Neural cell (in vitro differentiated cells): Measurements from ENCODE around the gene PLD5. TPM values are rescaled to one million over a fixed set of nuclear protein-coding genes. Genes with fewer than 3 reads are reported as not detected.

Source experiments
- H2AFZ ChIP-seq: fragments of 200-600, 300-800 bp; sonication (generic), shearing (Covaris generic); 2 replicates; pipeline ENCODE4 v1.6.0; 2014; ENCODE audit warnings: low read depth, mild to moderate bottlenecking, antibody characterized with exemption, low read length, moderate library complexity
- H3F3A ChIP-seq: fragments of 200-600 bp; shearing (Covaris generic); 2 replicates; pipeline ENCODE4 v1.6.1; 2016; ENCODE audit warnings: mild to moderate bottlenecking, moderate library complexity, mixed read lengths, antibody characterized with exemption, low read length; ENCODE audit not compliant: insufficient read depth, poor library complexity, severe bottlenecking
- H3K27ac ChIP-seq: fragments of 200-600, 300-800 bp; sonication (generic), shearing (Covaris generic); 2 replicates; pipeline ENCODE4 v1.5.1; 2014; ENCODE audit warnings: mild to moderate bottlenecking, low read length, moderate library complexity
- H3K27me3 ChIP-seq: fragments of 300-800, 200-600 bp; sonication (generic), shearing (Covaris generic); 2 replicates; pipeline ENCODE4 v1.6.0; 2014; ENCODE audit warnings: mild to moderate bottlenecking, low read depth, low read length, moderate library complexity; ENCODE audit not compliant: insufficient read depth
- H3K36me3 ChIP-seq: fragments of 300-800, 200-600 bp; sonication (generic), shearing (Covaris generic); 2 replicates; pipeline ENCODE4 v1.5.1; 2014; ENCODE audit warnings: mild to moderate bottlenecking, antibody characterized with exemption, low read length, moderate library complexity; ENCODE audit not compliant: insufficient read depth
- H3K4me2 ChIP-seq: fragments of 300-800, 200-600 bp; sonication (generic), shearing (Covaris generic); 2 replicates; pipeline ENCODE4 v1.6.0; 2014; ENCODE audit warnings: mild to moderate bottlenecking, low read length
- H3K4me3 ChIP-seq: fragments of 300-800, 200-600 bp; sonication (generic), shearing (Covaris generic); 2 replicates; pipeline ENCODE4 v1.5.1; 2014; ENCODE audit warnings: mild to moderate bottlenecking, low read length, moderate library complexity
- H3K79me2 ChIP-seq: fragments of 200-600 bp; shearing (Covaris generic); replicated peaks from 2 replicates; pipeline ENCODE4 v1.6.0; 2014; ENCODE audit warnings: mild to moderate bottlenecking, low read length, moderate library complexity; ENCODE audit not compliant: insufficient read depth
- H3K9ac ChIP-seq: fragments of 300-800, 200-600 bp; sonication (generic), shearing (Covaris generic); 2 replicates; pipeline ENCODE4 v1.6.1; 2016; ENCODE audit warnings: mild to moderate bottlenecking, low read length, mixed read lengths
- H3K9me2 ChIP-seq: fragments of 200-600 bp; shearing (Covaris generic); 2 replicates; pipeline ENCODE4 v1.6.1; 2016; ENCODE audit warnings: mild to moderate bottlenecking, low read length, mixed read lengths; ENCODE audit not compliant: insufficient read depth
- H3K9me3 ChIP-seq: fragments of 200-600, 300-800 bp; sonication (generic), shearing (Covaris generic); 2 replicates; pipeline ENCODE4 v1.6.1; 2016; ENCODE audit warnings: mild to moderate bottlenecking, mixed run types, low read length, moderate library complexity, mixed read lengths
- H4K20me1 ChIP-seq: fragments of 200-600 bp; shearing (Covaris generic); 2 replicates; pipeline ENCODE4 v1.6.1; 2016; ENCODE audit warnings: mild to moderate bottlenecking, mixed run types; ENCODE audit not compliant: insufficient read depth
- EP300 ChIP-seq: fragments of 450-650 bp; conservative IDR thresholded peaks from 2 replicates; pipeline ENCODE4 v1.6.1; 2014; ENCODE audit warnings: antibody characterized with exemption, mild to moderate bottlenecking, moderate library complexity; ENCODE audit not compliant: poor library complexity, severe bottlenecking
- EZH2 ChIP-seq: fragments of 200-600, 300-800 bp; shearing (Covaris generic), sonication (generic); IDR thresholded peaks from 2 replicates; pipeline ENCODE4 v1.6.1; 2014; ENCODE audit warnings: antibody characterized with exemption, low read length, borderline replicate concordance, mild to moderate bottlenecking; ENCODE audit not compliant: insufficient read depth, poor library complexity, severe bottlenecking
- MXI1 ChIP-seq: fragments of 450-650 bp; conservative IDR thresholded peaks from 2 replicates; pipeline ENCODE4 v1.6.1; 2014; ENCODE audit warnings: antibody characterized with exemption, mild to moderate bottlenecking; ENCODE audit not compliant: poor library complexity, severe bottlenecking
- POLR2AphosphoS5 ChIP-seq: IDR thresholded peaks from 2 replicates; pipeline ENCODE4 v1.6.1; 2012
- RAD21 ChIP-seq: fragments of 450-650 bp; conservative IDR thresholded peaks from 2 replicates; pipeline ENCODE4 v1.6.1; 2014; ENCODE audit warnings: antibody characterized with exemption, mild to moderate bottlenecking, moderate library complexity
- SMC3 ChIP-seq: fragments of 450-650 bp; conservative IDR thresholded peaks from 2 replicates; pipeline ENCODE4 v1.6.1; 2014; ENCODE audit warnings: antibody characterized with exemption, mild to moderate bottlenecking, moderate library complexity; ENCODE audit not compliant: poor library complexity
- TAF1 ChIP-seq: IDR thresholded peaks from 2 replicates; pipeline ENCODE4 v1.6.1; 2012; ENCODE audit warnings: low read depth
- polyA plus RNA-seq: library from polyadenylated mRNA; depleted of rRNA; stranded (reverse); fragments of >200 nt; gene quantifications from 2 replicates; pipeline ENCODE4 v1.2.3, GENCODE V29; 2014
- TF ChIP-seq, protein P1 (sequence below): fragments of 450-650 bp; IDR thresholded peaks from 2 replicates; pipeline ENCODE4 v1.5.1; 2014; ENCODE audit warnings: antibody characterized with exemption, mild to moderate bottlenecking, moderate library complexity; ENCODE audit not compliant: poor library complexity, severe bottlenecking
- TF ChIP-seq, protein P2 (sequence below): IDR thresholded peaks from 2 replicates; pipeline ENCODE4 v1.6.1; 2012; ENCODE audit warnings: borderline replicate concordance

Gene PLD5
- polyA plus RNA-seq, 1 donor from 2014 or later, result 0.64 TPM

GRCh38 chr1:242546441-242546840, 21.9 kb upstream of the PLD5 start:
- no peak overlapping the region for H3K4me2 ChIP-seq
- H3K79me2 ChIP-seq, result no peaks in the 10 kb centered on the region
- no peaks in the 10 kb centered on the region for H4K20me1 ChIP-seq
- no peak overlapping the region for H3K9ac ChIP-seq
- no peak overlapping the region for H3K27ac ChIP-seq
- TF ChIP-seq MXI1, result no peak
- TF ChIP-seq, protein P1, sequence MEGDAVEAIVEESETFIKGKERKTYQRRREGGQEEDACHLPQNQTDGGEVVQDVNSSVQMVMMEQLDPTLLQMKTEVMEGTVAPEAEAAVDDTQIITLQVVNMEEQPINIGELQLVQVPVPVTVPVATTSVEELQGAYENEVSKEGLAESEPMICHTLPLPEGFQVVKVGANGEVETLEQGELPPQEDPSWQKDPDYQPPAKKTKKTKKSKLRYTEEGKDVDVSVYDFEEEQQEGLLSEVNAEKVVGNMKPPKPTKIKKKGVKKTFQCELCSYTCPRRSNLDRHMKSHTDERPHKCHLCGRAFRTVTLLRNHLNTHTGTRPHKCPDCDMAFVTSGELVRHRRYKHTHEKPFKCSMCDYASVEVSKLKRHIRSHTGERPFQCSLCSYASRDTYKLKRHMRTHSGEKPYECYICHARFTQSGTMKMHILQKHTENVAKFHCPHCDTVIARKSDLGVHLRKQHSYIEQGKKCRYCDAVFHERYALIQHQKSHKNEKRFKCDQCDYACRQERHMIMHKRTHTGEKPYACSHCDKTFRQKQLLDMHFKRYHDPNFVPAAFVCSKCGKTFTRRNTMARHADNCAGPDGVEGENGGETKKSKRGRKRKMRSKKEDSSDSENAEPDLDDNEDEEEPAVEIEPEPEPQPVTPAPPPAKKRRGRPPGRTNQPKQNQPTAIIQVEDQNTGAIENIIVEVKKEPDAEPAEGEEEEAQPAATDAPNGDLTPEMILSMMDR, result no peak
- H3K36me3 ChIP-seq, result no peaks in the 10 kb centered on the region
- H3K9me2 ChIP-seq, result no peaks in the 10 kb centered on the region
- no peaks in the 10 kb centered on the region for H3K9me3 ChIP-seq
- no peak overlapping the region for H2AFZ ChIP-seq
- H3K27me3 ChIP-seq, result no peaks in the 10 kb centered on the region
- no peaks in the 10 kb centered on the region for H3F3A ChIP-seq
- no peak overlapping the region for H3K4me3 ChIP-seq

- no peaks in the 10 kb centered on the region for H3K79me2 ChIP-seq
- no peak overlapping the region for H2AFZ ChIP-seq
- H3K9ac ChIP-seq, result no peak overlapping the region
- H3K36me3 ChIP-seq, result no peaks in the 10 kb centered on the region
- no peak overlapping the region for H3K4me3 ChIP-seq
- no peaks in the 10 kb centered on the region for H3K9me2 ChIP-seq
- TF ChIP-seq, protein P2, sequence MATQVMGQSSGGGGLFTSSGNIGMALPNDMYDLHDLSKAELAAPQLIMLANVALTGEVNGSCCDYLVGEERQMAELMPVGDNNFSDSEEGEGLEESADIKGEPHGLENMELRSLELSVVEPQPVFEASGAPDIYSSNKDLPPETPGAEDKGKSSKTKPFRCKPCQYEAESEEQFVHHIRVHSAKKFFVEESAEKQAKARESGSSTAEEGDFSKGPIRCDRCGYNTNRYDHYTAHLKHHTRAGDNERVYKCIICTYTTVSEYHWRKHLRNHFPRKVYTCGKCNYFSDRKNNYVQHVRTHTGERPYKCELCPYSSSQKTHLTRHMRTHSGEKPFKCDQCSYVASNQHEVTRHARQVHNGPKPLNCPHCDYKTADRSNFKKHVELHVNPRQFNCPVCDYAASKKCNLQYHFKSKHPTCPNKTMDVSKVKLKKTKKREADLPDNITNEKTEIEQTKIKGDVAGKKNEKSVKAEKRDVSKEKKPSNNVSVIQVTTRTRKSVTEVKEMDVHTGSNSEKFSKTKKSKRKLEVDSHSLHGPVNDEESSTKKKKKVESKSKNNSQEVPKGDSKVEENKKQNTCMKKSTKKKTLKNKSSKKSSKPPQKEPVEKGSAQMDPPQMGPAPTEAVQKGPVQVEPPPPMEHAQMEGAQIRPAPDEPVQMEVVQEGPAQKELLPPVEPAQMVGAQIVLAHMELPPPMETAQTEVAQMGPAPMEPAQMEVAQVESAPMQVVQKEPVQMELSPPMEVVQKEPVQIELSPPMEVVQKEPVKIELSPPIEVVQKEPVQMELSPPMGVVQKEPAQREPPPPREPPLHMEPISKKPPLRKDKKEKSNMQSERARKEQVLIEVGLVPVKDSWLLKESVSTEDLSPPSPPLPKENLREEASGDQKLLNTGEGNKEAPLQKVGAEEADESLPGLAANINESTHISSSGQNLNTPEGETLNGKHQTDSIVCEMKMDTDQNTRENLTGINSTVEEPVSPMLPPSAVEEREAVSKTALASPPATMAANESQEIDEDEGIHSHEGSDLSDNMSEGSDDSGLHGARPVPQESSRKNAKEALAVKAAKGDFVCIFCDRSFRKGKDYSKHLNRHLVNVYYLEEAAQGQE, result no peak
- TF ChIP-seq, protein P1, result no peak
- no peak for TF ChIP-seq MXI1
- no peak for TF ChIP-seq EZH2
- TF ChIP-seq SMC3, result no peak
- no peak for TF ChIP-seq RAD21
- no peak for TF ChIP-seq POLR2AphosphoS5
- no peak for TF ChIP-seq EP300
- no peak for TF ChIP-seq TAF1
- no peak overlapping the region for H3K4me2 ChIP-seq
- no peaks in the 10 kb centered on the region for H3K27me3 ChIP-seq
- no peaks in the 10 kb centered on the region for H3F3A ChIP-seq
- H3K9me3 ChIP-seq, result no peaks in the 10 kb centered on the region
- H3K27ac ChIP-seq, result no peak overlapping the region
- no peaks in the 10 kb centered on the region for H4K20me1 ChIP-seq
Observed at GRCh38 chr1:242544071-242544470, 19.6 kb upstream of the PLD5 start.
